ACHN (cell line): ENCODE measurements around the gene RPH3AL.

Experiments used
- DNase-seq: peaks from one replicate; pipeline ENCODE4 v3.0.0-alpha.2; 2015
- in situ Hi-C: cut with HindIII; loops from 2 replicates; pipeline ENCODE4 v1.10.0; 2017; ENCODE audit warnings: low sequenced_read_pairs, low pct_ligation_motif_present, low pct_unique_long_range_greater_than_20kb

The RPH3AL gene

GRCh38 chr17:310111-311010, 42.2 kb downstream of the RPH3AL start:
- DNase-seq = no peak
- in situ Hi-C loops = no loop called here

- in situ Hi-C loops = no loop called here
- DNase-seq = peak; percentile 50
Measured at GRCh38 chr17:309361-309888, 43.2 kb downstream of the RPH3AL start.

- no peak for DNase-seq
Measured at GRCh38 chr17:307741-308507, 44.7 kb downstream of the RPH3AL start.

GRCh38 chr17:307295-307691, 45.3 kb downstream of the RPH3AL start:
- DNase-seq = no peak
- in situ Hi-C loops = no loop called here

More at GRCh38 chr17:307741-308507, 44.7 kb downstream of the RPH3AL start:
- in situ Hi-C loops = no loop called here

GRCh38 chr17:306536-307294, 45.9 kb downstream of the RPH3AL start:
- DNase-seq = no peak
- in situ Hi-C loops = no loop called here

- in situ Hi-C loops = no loop called here
Measured at GRCh38 chr17:306116-306515, 46.5 kb downstream of the RPH3AL start.

GRCh38 chr17:305090-305976, 47.3 kb downstream of the RPH3AL start:
- in situ Hi-C loops = no loop called here
- no peak for DNase-seq

More at GRCh38 chr17:306116-306515, 46.5 kb downstream of the RPH3AL start:
- no peak for DNase-seq

- DNase-seq = no peak
- in situ Hi-C loops = no loop called here
Measured at GRCh38 chr17:304461-304860, 48.1 kb downstream of the RPH3AL start.

GRCh38 chr17:303168-303567, 49.4 kb downstream of the RPH3AL start:
- in situ Hi-C loops = no loop called here
- no peak for DNase-seq

GRCh38 chr17:302300-302698, 50.3 kb downstream of the RPH3AL start:
- DNase-seq = no peak
- in situ Hi-C loops = no loop called here

- no peak for DNase-seq
- in situ Hi-C loops = no loop called here
Measured at GRCh38 chr17:301681-302299, 50.8 kb downstream of the RPH3AL start.

GRCh38 chr17:300881-301280, 51.7 kb downstream of the RPH3AL start:
- DNase-seq = no peak
- in situ Hi-C loops = no loop called here

- no peak for DNase-seq
- in situ Hi-C loops = no loop called here
Measured at GRCh38 chr17:299546-299945, 53.1 kb downstream of the RPH3AL start.

GRCh38 chr17:298791-299450, 53.7 kb downstream of the RPH3AL start:
- in situ Hi-C loops = no loop called here
- DNase-seq = no peak

- in situ Hi-C loops = no loop called here
- no peak for DNase-seq
Measured at GRCh38 chr17:297758-298157, 54.8 kb downstream of the RPH3AL start.

- no peak for DNase-seq
- in situ Hi-C loops = no loop called here
Measured at GRCh38 chr17:296906-297690, 55.5 kb downstream of the RPH3AL start.
